Lower lobe of right lung (tissue), 2 donors: ENCODE results near the gene SULT1A2. TPM values are rescaled to one million over a fixed set of nuclear protein-coding genes. Genes with fewer than 3 reads are reported as not detected.
"Not testable (repeated sequence)": the region's sequence is repeated elsewhere in the genome, so short reads cannot be mapped to it uniquely, and the experiment has no call there.

Source experiments
- ATAC-seq, 2 donors: fragments of 200-7000 bp; cut with Tn5 transposase; one replicate each; pipeline ENCODE4 v1.9.1; 2020 to 2022; ENCODE audit warnings: mild to moderate bottlenecking in 2 of 2, moderate library complexity in 2 of 2
- DNase-seq: peaks from one replicate; pipeline ENCODE4 v3.0.0-alpha.2; 2020
- H3K27ac ChIP-seq: fragments of 200-600 bp; one replicate; pipeline ENCODE4 v1.8.0; 2022
- H3K27me3 ChIP-seq: fragments of 200-600 bp; one replicate; pipeline ENCODE4 v1.8.0; 2022; ENCODE audit warnings: low read depth
- H3K36me3 ChIP-seq: fragments of 200-600 bp; one replicate; pipeline ENCODE4 v1.8.0; 2022; ENCODE audit warnings: mild to moderate bottlenecking
- H3K4me1 ChIP-seq: fragments of 200-600 bp; one replicate; pipeline ENCODE4 v1.8.0; 2022
- H3K4me3 ChIP-seq: fragments of 200-600 bp; one replicate; pipeline ENCODE4 v1.8.0; 2022; ENCODE audit warnings: mild to moderate bottlenecking
- H3K9me3 ChIP-seq: fragments of 200-600 bp; one replicate; pipeline ENCODE4 v1.8.0; 2022
- CTCF ChIP-seq: fragments of 200-600 bp; IDR thresholded peaks from one replicate; pipeline ENCODE4 v1.8.0; 2022; ENCODE audit warnings: antibody characterized with exemption, mild to moderate bottlenecking
- intact Hi-C: fragments of 100-400 bp; cut with DNase I; formaldehyde crosslinking; loops from one replicate; pipeline ENCODE4 v1.11.0; 2022
- total RNA-seq: library from RNA; stranded (reverse); fragmentation: NEBNext Ultra II Directional; extraction: Animal tissue kit (Norgen Biotek cat#: 25700); gene quantifications from one replicate; pipeline ENCODE4 v1.2.1, GENCODE V29; 2021
- donor health status: DM: no; HTN: yes; CAD: no; lungs with severe emphysema.

SULT1A2 gene
- total RNA-seq, 1 donor from 2014 or later = 10.3 TPM

DNA sequence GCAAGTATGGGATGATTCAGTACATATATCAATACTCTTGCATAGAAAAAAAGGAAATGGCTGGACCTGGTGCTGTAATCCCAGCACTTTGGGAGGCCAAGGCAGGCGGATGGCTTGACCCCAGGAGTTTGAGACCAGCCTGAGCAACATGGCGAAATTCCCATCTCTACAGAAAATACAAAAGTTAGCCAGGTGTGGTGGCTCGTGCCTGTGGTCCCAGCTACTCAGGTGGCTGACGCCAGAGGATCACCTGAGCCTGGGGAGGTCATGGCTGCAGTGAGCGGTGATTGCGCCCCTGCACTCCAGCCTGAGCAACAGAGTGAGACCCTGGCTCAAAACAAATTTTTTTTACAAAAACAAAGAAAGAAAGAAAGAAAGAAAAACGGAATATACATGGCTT, 50.2 kb downstream of the SULT1A2 start:
- TF ChIP-seq CTCF = no peak
- Histone ChIP-seq H3K36me3 (no peaks in the 10 kb centered on the region), H3K4me1 (peaks cover 4% of the 10 kb centered on the region), H3K4me3 (no peak overlapping the region), H3K9me3 (no peaks in the 10 kb centered on the region), H3K27ac (no peak overlapping the region), H3K27me3 (no peaks in the 10 kb centered on the region)
- intact Hi-C loops = no loop called here
- ATAC-seq = no peak
- DNase-seq = no peak

DNA sequence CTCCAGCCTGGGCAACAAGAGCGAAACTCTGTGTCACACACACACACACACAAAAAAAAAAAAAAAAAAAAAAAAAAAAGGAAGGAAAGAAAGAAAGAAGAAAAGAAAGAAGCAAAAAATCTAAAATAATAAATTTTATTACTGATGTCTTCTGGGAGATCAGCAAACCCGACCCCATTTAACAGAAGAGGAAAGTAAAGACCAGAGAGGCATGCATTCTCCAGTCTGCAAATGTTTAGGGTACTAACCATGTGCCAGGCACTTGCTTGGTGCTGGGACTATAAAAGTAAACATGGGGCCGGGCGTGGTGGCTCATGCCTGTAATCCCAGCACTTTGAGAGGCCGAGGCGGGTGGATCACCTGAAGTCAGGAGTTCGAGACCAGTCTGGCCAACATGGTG, 50.9 kb downstream of the SULT1A2 start:
- not testable (repeated sequence) for H3K27ac ChIP-seq

DNA sequence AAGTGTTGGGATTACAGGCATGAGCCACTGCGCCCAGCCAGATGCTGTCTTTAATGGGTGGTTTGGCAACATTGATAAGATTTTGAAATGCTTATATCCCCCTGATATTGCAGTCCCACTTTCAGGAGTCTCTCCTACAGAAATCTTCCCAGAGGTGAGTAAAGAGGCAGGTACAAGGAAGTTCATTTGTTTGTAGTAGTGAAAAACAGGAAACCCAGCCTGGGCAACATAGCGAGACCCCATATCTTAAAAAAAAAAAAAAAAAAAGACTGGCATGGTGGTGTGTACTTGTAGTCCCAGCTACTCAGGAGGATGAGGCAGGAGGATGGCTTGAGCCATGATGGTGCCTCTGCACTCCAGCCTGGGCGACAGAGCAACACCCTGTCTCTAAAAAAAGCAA, 51.9 kb downstream of the SULT1A2 start:
- DNase-seq = no peak
- no peak for ATAC-seq
- Histone ChIP-seq H3K27ac (no peak overlapping the region), H3K4me1 (peaks cover 4% of the 10 kb centered on the region), H3K9me3 (no peaks in the 10 kb centered on the region), H3K4me3 (no peak overlapping the region), H3K27me3 (no peaks in the 10 kb centered on the region), H3K36me3 (no peaks in the 10 kb centered on the region)
- intact Hi-C loops = no loop called here
- no peak for TF ChIP-seq CTCF

More for the DNA sequence above, 50.9 kb downstream of the SULT1A2 start:
- ATAC-seq, DNase-seq, H3K4me3 ChIP-seq, H3K36me3 ChIP-seq, intact Hi-C loops, H3K9me3 ChIP-seq, H3K4me1 ChIP-seq, H3K27me3 ChIP-seq: not testable (repeated sequence)

GRCh38 chr16:28543072-28543471, 53.8 kb downstream of the SULT1A2 start:
- H3K27me3 ChIP-seq = no peaks in the 10 kb centered on the region
- H3K27ac ChIP-seq = peak overlapping the region; percentile 78
- DNase-seq (peak; percentile 77), ATAC-seq (peak; percentile 43 to 73)
- no peaks in the 10 kb centered on the region for H3K9me3 ChIP-seq
- intact Hi-C loops = no loop called here
- no peak overlapping the region for H3K4me3 ChIP-seq
- H3K36me3 ChIP-seq = no peaks in the 10 kb centered on the region
- H3K4me1 ChIP-seq = peaks cover 13% of the 10 kb centered on the region
- no peak for TF ChIP-seq CTCF

DNA sequence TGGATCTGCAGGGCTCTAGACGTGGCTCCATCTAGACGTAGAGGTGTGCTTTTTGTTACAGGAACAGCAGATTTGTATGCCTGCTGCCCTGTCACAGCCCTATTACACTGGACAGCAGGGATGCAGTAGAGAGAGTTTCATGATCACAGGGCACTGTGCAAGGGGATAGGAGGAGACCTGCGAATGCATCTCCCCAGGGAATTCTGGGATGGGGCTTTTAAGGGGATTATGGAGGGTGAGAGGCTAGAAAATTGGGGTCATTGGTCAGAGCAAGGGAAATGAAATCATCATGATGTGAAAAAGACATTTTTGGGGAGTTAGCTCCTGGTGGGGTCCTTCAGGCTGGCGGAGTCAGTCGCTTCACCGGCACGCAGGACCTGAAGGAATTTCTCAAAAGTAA, 54.2 kb downstream of the SULT1A2 start:
- Histone ChIP-seq H3K27me3 (no peaks in the 10 kb centered on the region), H3K36me3 (no peaks in the 10 kb centered on the region), H3K9me3 (no peaks in the 10 kb centered on the region), H3K4me1 (peaks cover 13% of the 10 kb centered on the region), H3K4me3 (no peak overlapping the region), H3K27ac (peak overlapping the region; percentile 78)
- ATAC-seq (no peak), DNase-seq (no peak)
- TF ChIP-seq CTCF = no peak
- intact Hi-C loops = no loop called here

Other genes with a start within 250 kb of the SULT1A2 start
- gene NPIPB6, start 233.5 kb downstream of the SULT1A2 start, total RNA-seq = not detected
- 17.5 TPM for gene EIF3CL, start 193.2 kb downstream of the SULT1A2 start, total RNA-seq
- gene NPIPB7, start 124.7 kb downstream of the SULT1A2 start, total RNA-seq = 0.44 TPM
- 79.9 TPM for gene CLN3, start 105.0 kb downstream of the SULT1A2 start, total RNA-seq
- gene APOBR, start 102.4 kb downstream of the SULT1A2 start, total RNA-seq = 29.2 TPM
- gene IL27, start 90.2 kb downstream of the SULT1A2 start, total RNA-seq = 1.4 TPM
- gene NUPR1, start 58.1 kb downstream of the SULT1A2 start, total RNA-seq = 302 TPM
- 40.6 TPM for gene SGF29, start 43.1 kb downstream of the SULT1A2 start, total RNA-seq
- 50.2 TPM for gene SULT1A1, start 13.0 kb upstream of the SULT1A2 start, total RNA-seq
- 2.7 TPM for gene NPIPB8, start 41.0 kb upstream of the SULT1A2 start, total RNA-seq
- 484 TPM for gene EIF3C, start 114.4 kb upstream of the SULT1A2 start, total RNA-seq
- gene NPIPB9, start 154.7 kb upstream of the SULT1A2 start, total RNA-seq = 5.5 TPM
- gene ATXN2L, start 225.9 kb upstream of the SULT1A2 start, total RNA-seq = 145 TPM
- gene TUFM, start 249.3 kb upstream of the SULT1A2 start, total RNA-seq = 112 TPM